Fibroblast of skin of left biceps (primary cell): ENCODE results near the gene TLR6.
"Not testable (repeated sequence)": the region's sequence is repeated elsewhere in the genome, so short reads cannot be mapped to it uniquely, and the experiment has no call there.

Experiments used
- DNase-seq, 2 experiments: peaks; one replicate each; pipeline ENCODE4 v3.0.0-alpha.2; 2013; ENCODE audit warnings: low read depth in 2 of 2

The TLR6 gene

DNA sequence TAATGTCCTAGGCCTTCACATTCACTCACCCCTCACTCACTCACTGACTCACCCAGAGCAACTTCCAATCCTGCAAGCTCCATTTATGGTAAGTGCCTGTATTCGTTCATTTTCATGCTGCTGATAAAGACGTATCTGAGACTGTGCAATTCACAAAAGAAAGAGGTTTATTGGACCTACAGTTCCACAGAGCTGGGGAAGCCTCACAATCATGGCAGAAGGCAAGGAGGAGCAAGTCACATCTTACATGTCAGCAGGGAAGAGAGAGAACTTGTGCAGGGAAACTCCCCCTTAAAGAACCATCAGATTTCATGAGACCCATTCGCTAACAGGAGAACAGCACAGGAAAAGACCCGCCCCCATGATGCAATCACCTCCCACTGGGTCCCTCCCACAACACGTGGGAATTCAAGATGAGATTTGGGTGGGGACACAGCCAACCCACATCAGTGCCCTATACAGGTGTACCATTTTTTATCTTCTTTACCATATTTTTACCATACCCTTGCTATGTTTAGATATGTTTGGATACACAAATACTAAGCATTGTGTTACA lies 33.8 kb downstream of the TLR6 start:
- DNase-seq = no peak

DNA sequence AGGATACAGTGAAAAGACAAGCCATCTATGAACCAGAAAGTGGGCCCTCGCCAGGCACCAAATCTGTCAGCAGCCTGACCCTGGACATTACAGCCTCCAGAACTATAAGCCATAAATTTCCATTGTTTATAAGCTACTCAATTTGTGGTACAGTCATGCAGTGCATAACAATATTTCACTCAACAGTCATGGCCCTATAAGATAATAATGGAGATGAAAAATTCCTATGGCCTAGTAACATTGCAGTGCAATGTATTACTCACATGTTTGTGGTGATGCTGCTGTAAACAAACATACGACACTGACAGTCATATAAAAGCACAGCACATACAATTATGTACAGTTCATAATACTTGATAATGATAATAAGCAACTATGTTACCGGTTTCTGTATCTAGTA lies 34.9 kb downstream of the TLR6 start:
- no peak for DNase-seq

DNA sequence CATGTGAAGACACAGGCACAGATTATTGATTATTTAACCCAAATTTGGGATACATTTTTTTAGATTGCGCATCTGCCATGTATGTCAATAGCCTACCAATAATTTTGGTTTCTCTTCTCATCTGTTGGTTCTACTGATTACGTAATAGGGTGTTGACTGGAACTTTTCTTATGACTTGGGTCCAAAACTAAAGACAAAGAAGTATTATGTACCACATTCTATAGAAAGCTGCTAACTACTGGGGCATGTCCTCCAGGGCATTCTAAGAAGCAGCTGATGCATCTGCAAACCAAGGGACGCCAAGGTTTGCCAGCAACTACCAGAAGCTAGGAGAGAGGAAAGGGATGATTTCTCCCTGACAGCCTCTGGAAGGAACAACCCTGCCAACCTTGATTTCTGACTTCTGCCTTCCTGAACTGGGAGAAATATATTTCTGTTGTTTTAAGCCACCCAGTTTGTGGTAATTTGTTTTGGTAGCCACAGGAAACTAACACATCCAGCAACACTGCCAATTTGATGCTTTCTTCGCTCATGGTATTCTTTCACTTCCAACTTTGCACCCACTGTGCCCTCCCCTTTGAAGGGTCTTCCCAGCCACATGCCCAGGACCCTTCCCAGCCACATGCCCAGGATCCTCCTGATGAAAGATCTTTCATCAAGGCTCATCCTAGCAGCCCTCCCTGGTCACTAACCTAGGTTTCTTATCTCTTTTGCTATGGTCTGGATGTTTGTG lies 36.1 kb downstream of the TLR6 start:
- no peak for DNase-seq

DNA sequence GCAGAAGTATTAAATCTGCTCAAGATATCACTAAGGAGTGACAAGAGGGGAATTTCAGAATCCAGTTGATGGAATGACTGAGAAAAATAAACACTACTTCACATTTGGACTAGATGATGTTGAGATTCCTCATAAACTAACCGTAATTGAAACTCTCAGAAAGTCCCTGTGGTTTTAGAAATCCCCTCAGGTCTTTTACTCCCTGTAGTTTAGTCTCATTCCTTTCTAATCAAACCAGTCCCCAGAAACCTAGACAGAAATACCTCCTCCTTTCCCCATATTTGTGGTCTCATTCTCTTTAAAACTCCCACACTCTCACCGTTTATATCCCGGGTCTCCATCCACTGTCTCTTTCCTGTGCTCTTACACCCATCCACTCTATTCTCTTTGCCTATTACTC lies 37.0 kb downstream of the TLR6 start:
- no peak for DNase-seq

DNA sequence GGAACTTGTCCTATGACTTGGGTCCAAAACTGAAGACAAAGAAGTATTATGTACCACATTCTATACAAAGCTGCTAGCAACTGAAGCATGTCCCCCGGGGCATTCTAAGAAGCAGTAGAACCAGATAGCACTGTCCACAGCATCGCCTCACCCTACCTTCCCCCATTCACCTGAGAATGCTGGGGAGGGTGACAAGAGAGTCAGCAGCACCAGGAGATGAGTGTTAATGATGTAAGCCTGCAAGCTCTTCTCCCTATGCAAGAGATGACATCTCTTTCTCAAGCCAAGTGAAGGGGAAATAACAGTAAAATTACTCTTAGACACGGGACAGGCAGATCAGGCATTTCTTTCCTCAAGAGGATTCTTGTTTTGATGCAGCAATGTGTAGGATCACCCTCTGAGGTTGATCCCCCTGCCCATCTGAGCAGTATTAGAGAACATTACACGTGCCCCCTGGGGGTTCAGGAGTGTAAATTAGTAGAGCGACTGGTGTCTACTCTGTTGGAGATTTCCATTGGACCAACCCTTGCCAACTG lies 38.1 kb downstream of the TLR6 start:
- DNase-seq = no peak

DNA sequence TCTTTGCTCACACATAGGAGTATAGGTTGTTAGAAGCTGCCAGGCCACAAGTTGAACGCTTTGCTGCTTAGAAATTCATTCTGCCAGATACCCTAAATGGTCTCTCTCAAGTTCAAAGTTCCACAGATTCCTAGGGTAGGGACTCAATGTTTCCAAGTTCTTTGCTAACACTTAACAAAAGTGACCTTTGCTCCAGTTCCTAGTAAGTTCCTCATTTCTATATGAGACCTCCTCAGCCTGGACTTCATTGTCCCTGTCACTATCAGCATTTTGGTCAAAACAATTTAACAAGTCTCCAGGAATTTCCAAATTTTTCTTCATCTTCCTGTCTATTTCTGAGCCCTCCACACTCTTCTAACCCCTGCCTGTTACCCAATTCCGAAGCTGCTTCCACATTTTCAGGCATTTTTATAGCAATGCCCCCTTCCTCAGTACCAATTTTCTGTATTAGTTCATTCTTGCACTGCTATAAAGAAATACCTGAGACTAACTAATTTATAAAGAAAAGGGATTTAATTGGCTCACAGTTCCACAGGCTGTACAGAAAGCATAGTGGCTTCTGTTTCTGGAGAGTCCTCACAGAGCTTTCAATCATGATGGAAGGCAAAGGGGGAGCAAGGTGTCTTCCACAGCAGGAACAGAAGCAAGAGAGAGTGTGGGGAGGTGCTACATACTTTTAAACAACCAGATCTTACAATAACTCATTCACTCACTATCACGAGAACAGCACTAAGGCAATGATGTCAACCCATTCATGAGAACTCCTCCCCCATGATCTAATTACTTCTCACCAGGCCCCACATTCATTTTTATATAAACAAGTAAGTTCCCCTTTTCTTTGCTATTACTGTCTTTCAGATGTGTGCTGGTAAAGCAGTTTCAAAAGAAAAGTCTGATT lies 40.5 kb downstream of the TLR6 start:
- DNase-seq = no peak

DNA sequence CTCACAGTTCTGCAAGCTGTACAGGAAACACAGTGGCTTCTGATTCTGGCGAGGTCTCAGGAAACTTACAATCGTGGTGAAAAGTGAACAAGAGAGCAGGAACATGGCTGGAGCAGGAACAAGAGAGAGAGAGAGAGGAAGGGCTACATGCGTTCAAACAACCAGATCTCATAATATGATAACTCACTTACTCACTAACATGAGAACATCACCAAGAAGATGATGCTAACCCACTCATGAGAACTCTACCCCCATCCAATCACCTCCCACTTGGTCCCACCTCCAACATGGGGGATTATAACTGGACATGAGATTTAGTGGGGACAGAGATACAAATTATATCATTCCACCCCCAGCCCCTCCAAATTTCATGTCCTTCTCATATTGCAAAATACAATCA lies 42.2 kb downstream of the TLR6 start:
- no peak for DNase-seq

DNA sequence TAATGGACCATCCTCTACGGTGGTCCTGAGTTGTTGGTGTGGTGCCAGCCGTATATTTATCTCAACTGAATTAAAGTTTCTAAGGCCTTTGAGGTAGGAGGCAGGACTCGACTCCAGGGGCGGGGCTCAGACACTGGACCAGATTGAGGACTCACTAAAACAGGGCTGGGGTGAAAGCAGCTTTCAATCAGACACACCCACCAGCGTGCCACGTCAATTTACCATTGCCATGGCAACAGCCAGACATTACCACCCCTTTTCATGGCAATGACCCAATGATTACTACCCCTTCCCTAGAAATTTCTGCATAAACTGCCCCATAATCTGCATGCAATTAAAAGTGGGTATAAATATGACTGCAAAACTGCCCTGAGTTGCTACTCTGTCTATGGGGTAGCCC lies 45.3 kb downstream of the TLR6 start:
- DNase-seq = no peak

DNA sequence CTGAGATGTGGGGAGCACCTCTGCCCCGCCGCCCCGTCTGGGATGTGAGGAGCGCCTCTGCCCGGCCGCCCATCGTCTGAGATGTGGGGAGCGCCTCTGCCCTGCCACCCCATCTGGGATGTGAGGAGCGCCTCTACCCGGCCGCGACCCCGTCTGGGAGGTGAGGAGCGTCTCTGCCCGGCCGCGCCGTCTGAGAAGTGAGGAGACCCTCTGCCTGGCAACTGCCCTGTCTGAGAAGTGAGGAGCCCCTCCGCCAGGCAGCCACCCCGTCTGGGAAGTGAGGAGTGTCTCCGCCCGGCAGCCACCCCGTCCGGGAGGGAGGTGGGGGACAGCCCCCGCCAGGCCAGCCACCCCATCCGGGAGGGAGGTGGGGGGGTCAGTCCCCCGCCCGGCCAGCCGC lies 49.2 kb downstream of the TLR6 start:
- not testable (repeated sequence) for DNase-seq

DNA sequence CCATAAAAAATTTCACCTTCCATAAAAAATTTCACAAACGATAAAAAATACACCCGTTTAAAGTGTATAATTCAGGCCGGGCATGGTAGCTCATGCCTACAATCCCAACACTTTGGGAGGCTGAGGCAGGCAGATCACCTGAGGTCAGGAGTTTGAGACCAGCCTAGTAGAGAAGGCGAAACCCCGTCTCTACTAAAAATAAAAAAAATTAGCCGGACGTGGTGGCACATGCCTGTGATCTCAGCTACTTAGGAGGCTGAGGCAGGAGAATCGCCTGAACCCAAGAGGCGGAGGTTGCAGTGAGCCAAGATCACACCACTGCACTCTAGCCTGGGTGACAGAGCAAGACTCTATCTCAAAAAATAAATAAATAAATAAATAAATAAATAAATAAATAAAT lies 50.4 kb downstream of the TLR6 start:
- DNase-seq = not testable (repeated sequence)

DNA sequence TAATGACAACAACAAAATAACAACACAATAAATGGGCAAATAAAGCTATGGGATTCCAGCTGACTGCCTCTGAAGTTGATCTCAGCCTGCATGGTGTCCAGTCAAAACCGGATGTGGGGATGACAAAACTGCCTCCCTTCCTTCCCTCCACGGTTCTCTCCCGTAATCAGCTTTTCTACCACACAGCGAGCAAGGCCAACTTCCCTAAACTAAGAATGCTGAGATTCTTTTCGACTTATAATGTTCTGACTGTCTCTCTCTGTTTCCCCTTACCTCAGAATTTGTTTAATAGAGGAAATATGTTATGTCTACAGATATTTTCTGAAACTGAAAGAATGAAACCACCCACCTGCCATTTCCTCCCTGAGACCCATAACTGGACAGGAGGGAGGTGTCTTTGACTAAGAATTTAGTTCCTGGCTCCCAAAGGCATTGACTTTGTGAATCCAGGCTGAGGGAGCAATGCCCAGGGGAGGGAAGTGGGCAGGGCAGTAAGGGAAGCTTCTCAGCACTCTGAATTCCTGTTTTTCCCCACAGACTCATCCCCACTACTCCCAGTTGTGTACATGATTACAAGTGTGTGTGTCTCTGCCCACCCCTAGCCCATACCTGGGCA lies 51.0 kb downstream of the TLR6 start:
- DNase-seq = no peak

DNA sequence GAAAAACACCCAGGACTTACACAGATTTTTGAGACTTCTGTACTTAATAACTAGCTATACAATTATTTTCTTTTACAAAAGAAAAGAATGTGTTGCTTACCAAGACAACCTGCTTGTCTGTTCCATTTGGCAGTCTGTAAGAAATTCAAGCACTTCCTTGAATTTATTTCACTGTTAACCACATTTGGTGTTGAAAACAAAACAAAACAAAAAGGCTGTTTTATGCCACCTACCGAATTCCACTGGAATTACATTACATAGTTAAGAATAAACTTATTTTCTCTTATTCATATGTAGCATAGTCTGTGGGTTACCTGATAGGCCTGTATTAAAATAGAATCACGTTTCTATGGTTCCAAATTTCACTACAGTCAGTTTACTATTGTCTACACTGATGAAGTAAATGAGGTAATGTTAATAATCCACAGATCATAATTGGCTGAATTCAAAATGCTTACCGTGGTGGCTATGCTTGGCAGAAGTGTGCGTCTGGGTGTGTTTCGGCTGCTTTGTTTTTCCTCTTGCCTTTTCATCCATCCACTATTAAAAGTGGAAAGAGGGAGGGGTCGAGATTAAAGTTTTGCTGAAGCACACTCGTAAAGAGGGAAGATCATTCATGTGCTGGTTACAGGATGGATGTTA lies 51.8 kb downstream of the TLR6 start, which contains the start of gene TLR1:
TSS of gene TLR1 (minus strand) at position 138 of the 642 bp plus-strand sequence. CDS start 5,960 bp downstream, outside the sequence.
- peak in 1 of 2 experiments; percentile 13 for DNase-seq

DNA sequence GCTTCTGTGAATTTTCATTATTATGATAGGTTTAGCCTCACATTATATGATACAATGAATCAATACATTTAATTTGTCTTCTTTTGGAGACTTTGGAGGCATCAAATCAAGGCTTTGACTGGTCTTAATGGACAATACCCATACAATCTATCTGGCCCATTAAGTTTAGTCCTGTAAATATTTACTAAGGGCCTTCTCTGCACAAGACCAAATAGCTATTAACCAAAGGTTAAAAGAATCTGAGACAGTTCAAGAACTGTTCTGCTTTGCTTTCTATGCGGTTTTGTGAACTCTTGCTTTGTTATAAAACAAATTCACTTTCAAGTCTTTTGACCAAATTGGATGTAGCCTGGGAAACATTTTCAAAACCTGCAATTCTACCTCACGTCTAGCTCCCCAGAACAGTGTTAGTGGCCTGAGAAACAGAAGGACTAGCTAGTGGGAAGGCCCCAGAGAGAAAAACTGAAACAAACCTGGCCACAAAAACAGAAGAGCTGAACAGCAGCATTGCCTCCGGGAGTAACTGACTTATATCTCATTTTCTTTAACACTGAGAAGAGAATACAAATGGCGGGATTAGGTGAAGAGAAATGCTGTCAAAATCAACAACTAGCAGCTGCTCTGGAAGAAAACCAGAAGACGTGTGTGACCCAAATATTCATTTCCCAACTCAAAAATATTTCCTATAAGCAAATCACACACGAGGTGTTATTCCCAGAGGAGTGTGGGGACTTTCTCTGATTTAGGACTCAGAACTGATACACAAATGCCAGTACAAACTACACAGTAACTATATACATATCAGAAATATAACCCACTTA lies 52.6 kb downstream of the TLR6 start:
- no peak for DNase-seq

DNA sequence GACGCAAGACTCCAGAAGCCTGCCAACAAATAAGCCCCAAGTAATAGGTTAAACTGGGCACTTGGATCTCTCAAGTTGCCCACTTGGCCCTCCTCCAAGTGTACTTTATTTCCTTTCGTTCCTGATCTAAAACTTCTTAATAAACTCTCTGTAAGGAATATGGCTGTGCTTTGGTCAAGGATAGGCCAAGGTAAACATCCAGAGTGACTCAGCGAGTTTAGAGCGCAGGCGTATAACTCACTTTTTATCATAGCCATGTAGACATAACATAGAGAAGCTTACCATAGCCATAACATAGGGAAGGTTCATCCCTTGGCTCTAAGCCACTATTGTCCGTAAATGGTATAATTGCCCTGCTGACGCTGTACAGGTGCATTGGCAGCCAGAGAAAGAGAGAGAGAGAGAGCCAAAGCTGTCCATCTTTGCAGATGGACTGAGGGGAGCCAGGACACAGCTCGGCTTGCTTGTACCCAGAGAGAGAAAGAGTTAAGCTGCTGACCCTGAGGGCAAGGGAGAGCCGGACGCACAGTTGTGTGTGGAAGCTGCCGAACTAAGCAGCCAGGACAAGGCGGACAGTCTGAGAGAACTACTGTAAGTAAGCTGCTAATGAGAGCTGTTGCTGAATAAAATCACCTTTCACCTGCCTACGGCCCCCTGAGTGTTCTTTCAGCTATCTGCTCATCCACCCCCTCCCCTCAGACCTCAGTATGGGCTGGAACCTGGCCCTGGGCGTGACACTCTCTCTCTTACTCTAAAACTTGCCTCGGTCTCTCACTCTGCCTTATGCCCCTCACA lies 53.9 kb downstream of the TLR6 start:
- DNase-seq = no peak

DNA sequence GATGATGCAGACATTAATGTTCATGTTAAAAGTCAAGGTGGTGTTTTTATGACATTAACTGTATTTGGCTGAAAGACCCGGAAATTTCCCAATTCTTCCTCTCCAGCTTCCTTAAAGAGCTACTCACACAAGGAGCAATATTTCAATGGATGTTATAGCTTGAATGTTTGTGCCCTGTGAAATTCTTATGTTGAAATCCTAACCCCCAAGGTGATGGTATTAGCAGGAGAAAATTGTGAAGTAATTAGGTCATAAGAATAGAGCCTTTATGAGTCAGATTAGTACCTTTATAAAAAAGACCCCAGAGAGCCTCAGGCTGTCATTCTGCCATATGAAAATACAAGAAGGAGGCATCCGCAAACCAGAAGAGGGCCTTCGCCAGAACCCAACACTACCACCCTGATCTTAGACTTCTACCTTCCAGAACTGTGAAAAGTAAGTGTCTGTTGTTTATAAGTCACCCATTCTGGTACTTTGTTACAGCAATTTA lies 55.6 kb downstream of the TLR6 start:
- no peak for DNase-seq

DNA sequence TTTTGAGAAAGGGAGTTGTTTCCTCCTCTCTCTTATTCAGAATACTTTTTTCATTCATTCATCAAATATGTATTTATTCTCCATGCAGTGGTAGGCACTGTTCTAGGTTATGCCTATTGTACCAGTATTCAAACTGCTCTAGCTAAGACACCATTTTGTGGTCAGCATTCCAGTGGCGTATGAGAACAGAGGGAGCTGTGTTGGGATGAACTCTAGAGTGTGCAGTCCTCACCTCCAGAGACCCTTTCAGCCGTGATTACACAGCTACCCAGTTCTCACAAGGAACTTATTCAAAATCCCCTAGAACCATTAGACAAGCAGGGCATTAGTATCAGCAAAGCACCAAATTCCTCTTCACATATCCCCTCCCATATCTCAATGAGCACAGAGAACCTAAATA lies 56.3 kb downstream of the TLR6 start:
- no peak for DNase-seq

DNA sequence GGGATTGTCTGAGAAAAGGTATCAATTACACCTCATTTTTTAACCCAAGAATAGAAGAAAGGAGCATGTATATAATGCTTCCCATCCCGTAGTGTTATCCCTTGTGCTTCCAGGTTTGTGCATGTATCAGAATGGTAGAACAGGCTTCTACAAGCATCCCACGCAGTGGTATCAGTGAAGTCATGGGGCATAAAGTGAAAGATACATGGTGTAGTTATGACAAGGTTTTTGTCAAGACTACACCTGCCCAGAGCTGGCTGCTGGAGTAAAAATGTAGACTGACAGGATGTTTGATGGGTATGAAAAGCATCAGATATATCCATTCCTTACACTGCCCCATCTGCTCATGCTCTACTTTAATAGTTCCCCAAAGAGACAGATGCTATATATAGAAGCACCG lies 61.5 kb downstream of the TLR6 start:
- no peak for DNase-seq

DNA sequence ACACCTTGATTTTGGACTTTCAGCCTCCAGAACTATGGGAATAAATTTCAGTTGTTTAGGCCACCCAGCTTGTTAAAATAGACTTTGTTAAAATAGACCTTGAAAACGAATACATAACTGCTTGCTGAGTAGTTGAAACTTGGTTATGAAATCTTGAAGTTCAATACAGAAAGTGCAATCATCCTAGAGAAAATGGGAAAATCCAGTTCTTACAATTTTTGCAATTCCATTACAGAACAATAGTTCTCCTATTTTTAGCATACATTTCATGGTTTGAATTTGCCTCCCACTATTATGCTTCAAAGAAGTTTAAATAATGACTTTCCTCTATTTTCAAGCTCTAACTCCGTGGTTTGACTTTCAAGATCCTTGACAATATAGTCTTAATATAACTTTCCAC lies 62.6 kb downstream of the TLR6 start:
- DNase-seq = no peak

DNA sequence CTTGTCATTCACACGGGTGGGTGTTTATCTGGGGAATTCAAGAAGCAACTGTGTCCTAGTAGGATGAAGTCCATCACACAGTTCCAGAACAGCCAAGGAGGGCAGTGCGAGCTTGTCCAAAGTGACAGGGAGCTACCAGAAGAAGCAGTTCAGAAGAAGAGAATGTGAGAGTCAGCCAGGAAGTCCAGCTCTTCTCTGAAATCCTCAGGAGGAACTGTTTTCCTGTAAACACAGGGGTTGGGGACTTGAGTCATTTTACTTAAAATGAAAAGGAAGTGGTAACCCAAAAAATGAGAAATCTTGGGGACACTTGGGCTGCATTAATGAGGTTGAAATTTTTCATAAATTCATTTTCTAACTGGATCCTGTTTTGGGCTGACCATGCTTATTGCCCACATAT lies 65.6 kb downstream of the TLR6 start:
- no peak for DNase-seq

DNA sequence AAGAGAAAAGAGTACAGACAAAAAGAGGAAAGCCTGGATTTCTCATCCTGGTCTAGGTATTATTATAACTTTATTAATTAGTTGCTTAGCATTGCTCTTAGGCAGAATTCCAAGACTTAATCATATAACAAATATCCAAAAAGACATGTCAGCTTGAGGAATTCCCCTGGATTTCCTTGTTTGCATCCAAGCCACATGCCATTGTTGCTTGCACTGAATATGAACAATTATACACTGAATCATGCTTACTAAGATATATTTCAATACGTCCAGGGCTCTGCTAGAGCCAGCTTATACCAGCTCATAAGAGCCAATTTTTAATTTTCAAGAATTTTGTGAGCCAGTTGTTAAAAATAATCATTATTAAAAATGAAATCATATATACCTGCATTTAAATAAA lies 68.3 kb downstream of the TLR6 start:
- no peak for DNase-seq
